ENCODE results near the gene TVP23A. TPM values are rescaled to one million over a fixed set of nuclear protein-coding genes. Genes with fewer than 3 reads are reported as not detected.

TVP23A gene
- total and polyA plus RNA-seq, 12 donors = 0.17 to 9.8 (median 0.68) TPM; not detected in 1

- Histone ChIP-seq H3K36me3 (replicated peaks in 1 of 2) (no peaks in the 10 kb centered on the region), H3K4me3 (no peak overlapping the region), H3K4me1 (replicated peaks in 1 of 2) (no peaks in the 10 kb centered on the region), H3K27me3 (no peaks in the 10 kb centered on the region), H3K27ac (no peak overlapping the region), H3K9me3 (replicated peaks in 1 of 3) (no peaks in the 10 kb centered on the region)
- TF ChIP-seq CTCF (IDR thresholded peaks at IDR 0.05) = no peak
- no peak for TF ChIP-seq POLR2A (IDR thresholded peaks at IDR 0.05)
- intact Hi-C loops (cut with DNase I) = no loop called here
- WGBS, 4 donors = 85 to 95% (median 94%) methylated on average over 3 of the region's 3 CpGs
- no peak for DNase-seq
These were observed 8.9 kb downstream of the TVP23A start for GRCh38 chr16:10809706-10810105.

- Histone ChIP-seq H3K27me3 (no peaks in the 10 kb centered on the region), H3K27ac (no peak overlapping the region), H3K36me3 (replicated peaks in 1 of 2) (no peaks in the 10 kb centered on the region), H3K4me1 (replicated peaks in 1 of 2) (no peaks in the 10 kb centered on the region), H3K4me3 (no peak overlapping the region), H3K9me3 (replicated peaks in 1 of 3) (no peaks in the 10 kb centered on the region)
- 58 to 66% (median 59%) methylated on average over 3 of the region's 3 CpGs for WGBS, 4 donors
- DNase-seq = no peak
- TF ChIP-seq POLR2A (IDR thresholded peaks at IDR 0.05) (no peak), CTCF (IDR thresholded peaks at IDR 0.05) (no peak)
- intact Hi-C loops (cut with DNase I) = no loop called here
These were observed 9.7 kb downstream of the TVP23A start for GRCh38 chr16:10808850-10809249.

- no peak overlapping the region for H3K27ac ChIP-seq
- no peaks in the 10 kb centered on the region for H3K4me1 ChIP-seq (replicated peaks in 1 of 2)
- H3K36me3 ChIP-seq (replicated peaks in 1 of 2) = no peaks in the 10 kb centered on the region
- no peaks in the 10 kb centered on the region for H3K27me3 ChIP-seq
- 76 to 91% (median 87%) methylated on average over 3 of the region's 3 CpGs for WGBS, 4 donors
- no peaks in the 10 kb centered on the region for H3K9me3 ChIP-seq (replicated peaks in 1 of 3)
- no peak for DNase-seq
- H3K4me3 ChIP-seq = no peak overlapping the region
- intact Hi-C loops (cut with DNase I) = no loop called here
- TF ChIP-seq POLR2A (IDR thresholded peaks at IDR 0.05) (no peak), CTCF (IDR thresholded peaks at IDR 0.05) (no peak)
These were observed 10.4 kb downstream of the TVP23A start for GRCh38 chr16:10808218-10808617.

- intact Hi-C loops (cut with DNase I) = no loop called here
- Histone ChIP-seq H3K9me3 (replicated peaks in 1 of 3) (no peaks in the 10 kb centered on the region), H3K4me1 (replicated peaks in 1 of 2) (no peaks in the 10 kb centered on the region), H3K36me3 (replicated peaks in 1 of 2) (no peaks in the 10 kb centered on the region), H3K27me3 (no peaks in the 10 kb centered on the region), H3K27ac (no peak overlapping the region), H3K4me3 (no peak overlapping the region)
- TF ChIP-seq POLR2A (IDR thresholded peaks at IDR 0.05) = no peak
- TF ChIP-seq CTCF (IDR thresholded peaks at IDR 0.05) = no peak
- DNase-seq = no peak
- 76 to 82% (median 77%) methylated on average over 6 of the region's 6 CpGs for WGBS, 4 donors
These were observed 11.9 kb downstream of the TVP23A start for GRCh38 chr16:10806698-10807097.
